Measurements from ENCODE around the gene BICRA. TPM values are rescaled to one million over a fixed set of nuclear protein-coding genes. Genes with fewer than 3 reads are reported as not detected.

Gene BICRA
- total RNA-seq (2022) (13.1 and 16.8 TPM in 2 replicates), Bru-seq, nascent RNA (percentile 54 among the genes with signal in this experiment), BruChase-seq, experiment 1, labeled RNA remaining after a 6-hour chase (percentile 75 among the genes with signal in this experiment), BruChase-seq, experiment 2, labeled RNA remaining after a 2-hour chase (percentile 69 among the genes with signal in this experiment)
- long read RNA-seq, transcript BICRA-203 (1 exons, 3,312 nt), result major isoform, 11 of 15 reads
- long read RNA-seq, partial matches to known transcripts, result 2 of 15 reads
- long read RNA-seq, other reads (novel, unspliced or antisense), result 2 of 15 reads

- no peak for TF ChIP-seq CTCF (IDR thresholded peaks at IDR 0.05; ENCODE audit: unreplicated experiment)
- H3K27me3 Mint-ChIP-seq (ENCODE audit: insufficient read depth, unreplicated experiment), result no peaks in the 10 kb centered on the region
- peak within 1 kb of the TSS; percentile 84 for H3K4me3 Mint-ChIP-seq (ENCODE audit: unreplicated experiment)
- peak within 1 kb of the TSS; percentile 75 for H3K27ac Mint-ChIP-seq (ENCODE audit: low read depth, unreplicated experiment)
- H3K4me1 Mint-ChIP-seq (ENCODE audit: insufficient read depth, unreplicated experiment), result peaks cover 22% of the 10 kb centered on the region
- no peaks in the 10 kb centered on the region for H3K9me3 Mint-ChIP-seq (ENCODE audit: unreplicated experiment)
- DNase-seq (ENCODE audit: unreplicated experiment), result peak; percentile 83
- H3K36me3 Mint-ChIP-seq (ENCODE audit: insufficient read depth, unreplicated experiment), result peaks cover 18% of the 10 kb centered on the region
- ChIA-PET CTCF (interaction anchor here (0.6 to 2.3 kb wide), 4 partner anchors 93 to 706 kb away, joined by 3 to 5 read pairs (median 4); no protein-coding TSS in a partner anchor), POLR2A (interaction anchor here (0.7 to 5.0 kb wide), 18 partner anchors 8 to 140 kb away, joined by 3 to 75 read pairs (median 6); partner anchors contain the start of genes KPTN and NAPA)
- intact Hi-C loops (cut with micrococcal nuclease), result loop anchor here (1.0 to 5.0 kb wide), 3 partner anchors 90 to 172 kb away; partner anchors contain the start of gene NAPA
- no TSS peak for BruUV-seq (replicated peaks)
Observed at GRCh38 chr19:47608969-47609905, at the start of gene BICRA. BICRA (plus strand) TSS chr19:47609134; CDS start chr19:47673575, 64,441 bp downstream.

- ChIA-PET CTCF (interaction anchor here (0.5 to 1.1 kb wide), 3 partner anchors 30 to 307 kb away, joined by 3 to 4 read pairs (median 4); no protein-coding TSS in a partner anchor), POLR2A (interaction anchor here (0.9 to 1.0 kb wide), 2 partner anchors 13 to 37 kb away, joined by 3 to 4 read pairs; no protein-coding TSS in a partner anchor)
- intact Hi-C loops (cut with micrococcal nuclease), result no loop called here
Observed at GRCh38 chr19:47560999-47561398, 47.9 kb upstream of the BICRA start.

GRCh38 chr19:47561440-47562057 is 47.4 kb upstream of the BICRA start:
- Mint-ChIP-seq H3K27me3 (ENCODE audit: insufficient read depth, unreplicated experiment) (no peaks in the 10 kb centered on the region), H3K4me1 (ENCODE audit: insufficient read depth, unreplicated experiment) (peaks cover 5% of the 10 kb centered on the region), H3K9me3 (ENCODE audit: unreplicated experiment) (no peaks in the 10 kb centered on the region), H3K36me3 (ENCODE audit: insufficient read depth, unreplicated experiment) (no peaks in the 10 kb centered on the region), H3K4me3 (ENCODE audit: unreplicated experiment) (no peak overlapping the region), H3K27ac (ENCODE audit: low read depth, unreplicated experiment) (no peak overlapping the region)
- BruUV-seq (replicated peaks), result no TSS peak
- no peak for TF ChIP-seq CTCF (IDR thresholded peaks at IDR 0.05; ENCODE audit: unreplicated experiment)
- ChIA-PET POLR2A (interaction anchor here (0.6 to 1.0 kb wide), 3 partner anchors 14 to 37 kb away, joined by 3 to 4 read pairs (median 3); no protein-coding TSS in a partner anchor), CTCF (interaction anchor here (0.5 to 0.7 kb wide), 2 partner anchors 31 to 32 kb away, joined by 4 read pairs; no protein-coding TSS in a partner anchor)
- intact Hi-C loops (cut with micrococcal nuclease), result no loop called here
- no peak for DNase-seq (ENCODE audit: unreplicated experiment)

More at GRCh38 chr19:47560999-47561398, 47.9 kb upstream of the BICRA start:
- Mint-ChIP-seq H3K9me3 (ENCODE audit: unreplicated experiment) (no peaks in the 10 kb centered on the region), H3K27ac (ENCODE audit: low read depth, unreplicated experiment) (no peak overlapping the region), H3K27me3 (ENCODE audit: insufficient read depth, unreplicated experiment) (no peaks in the 10 kb centered on the region), H3K4me3 (ENCODE audit: unreplicated experiment) (no peak overlapping the region), H3K36me3 (ENCODE audit: insufficient read depth, unreplicated experiment) (no peaks in the 10 kb centered on the region), H3K4me1 (ENCODE audit: insufficient read depth, unreplicated experiment) (peaks cover 5% of the 10 kb centered on the region)
- no peak for DNase-seq (ENCODE audit: unreplicated experiment)
- TF ChIP-seq CTCF (IDR thresholded peaks at IDR 0.05; ENCODE audit: unreplicated experiment), result no peak
- BruUV-seq (replicated peaks), result no TSS peak

Measured in MCF 10A (cell line).